ENCODE measurements around the gene GPR108. TPM values are rescaled to one million over a fixed set of nuclear protein-coding genes. Genes with fewer than 3 reads are reported as not detected.

Gene GPR108
- total RNA-seq, 1 experiment from 2014 or later, result 36.4 TPM

GRCh38 chr19:6774821-6775707, 37.7 kb upstream of the GPR108 start:
- no TSS peak for BruUV-seq (replicated peaks)
- POLR2A ChIA-PET (ENCODE audit: low non-redundant PET), result interaction anchor here (0.6 kb wide), 1 partner anchor 22 kb away, joined by 4 read pairs; no protein-coding TSS in a partner anchor

GRCh38 chr19:6773323-6773931, 36.0 kb upstream of the GPR108 start:
- Histone ChIP-seq H3K9me3 (ENCODE audit: low read depth, low read length, poor library complexity, severe bottlenecking) (no peaks in the 10 kb centered on the region), H3K36me3 (ENCODE audit: insufficient read depth, low read length, poor library complexity, severe bottlenecking) (peaks cover 3% of the 10 kb centered on the region), H3K4me1 (ENCODE audit: insufficient read depth, low read length, poor library complexity, severe bottlenecking) (peaks cover 12% of the 10 kb centered on the region), H3K27ac (ENCODE audit: low read depth, low read length, poor library complexity, severe bottlenecking) (peak overlapping the region; percentile 72), H3K4me3 (ENCODE audit: low read depth, low read length, poor library complexity, severe bottlenecking) (peak overlapping the region; percentile 92), H3K27me3 (replicated peaks; ENCODE audit: insufficient read depth, low read depth, low read length, poor library complexity) (no peaks in the 10 kb centered on the region)
- intact Hi-C loops (cut with micrococcal nuclease; ENCODE audit: unreplicated experiment), result no loop called here
- CTCF ChIA-PET, result no interaction called here
- no peak for TF ChIP-seq EZH2 (IDR thresholded peaks at IDR 0.05; ENCODE audit: borderline replicate concordance, low read depth, low read length, poor library complexity, severe bottlenecking)
- TF ChIP-seq CTCF (conservative IDR thresholded peaks at IDR 0.05; ENCODE audit: low read depth, low read length), result no peak
- no TSS peak for BruUV-seq (replicated peaks)
- POLR2A ChIA-PET (ENCODE audit: low non-redundant PET), result no interaction called here
- DNase-seq (ENCODE audit: low spot score), result peak; percentile 89

More at GRCh38 chr19:6774821-6775707, 37.7 kb upstream of the GPR108 start:
- CTCF ChIA-PET, result no interaction called here
- Histone ChIP-seq H3K9me3 (ENCODE audit: low read depth, low read length, poor library complexity, severe bottlenecking) (no peaks in the 10 kb centered on the region), H3K4me3 (ENCODE audit: low read depth, low read length, poor library complexity, severe bottlenecking) (no peak overlapping the region), H3K4me1 (ENCODE audit: insufficient read depth, low read length, poor library complexity, severe bottlenecking) (peaks cover 25% of the 10 kb centered on the region), H3K27me3 (replicated peaks; ENCODE audit: insufficient read depth, low read depth, low read length, poor library complexity) (no peaks in the 10 kb centered on the region), H3K36me3 (ENCODE audit: insufficient read depth, low read length, poor library complexity, severe bottlenecking) (peaks cover 3% of the 10 kb centered on the region), H3K27ac (ENCODE audit: low read depth, low read length, poor library complexity, severe bottlenecking) (no peak overlapping the region)
- no peak for TF ChIP-seq CTCF (conservative IDR thresholded peaks at IDR 0.05; ENCODE audit: low read depth, low read length)
- intact Hi-C loops (cut with micrococcal nuclease; ENCODE audit: unreplicated experiment), result no loop called here
- DNase-seq (ENCODE audit: low spot score), result peak; percentile 60

- CTCF ChIA-PET, result interaction anchor here (1.2 kb wide), 1 partner anchor 91 kb away, joined by 3 read pairs; no protein-coding TSS in a partner anchor
Observed at GRCh38 chr19:6772866-6773322, 35.5 kb upstream of the GPR108 start.

More at GRCh38 chr19:6772866-6773322, 35.5 kb upstream of the GPR108 start:
- POLR2A ChIA-PET (ENCODE audit: low non-redundant PET), result no interaction called here
- BruUV-seq (replicated peaks), result no TSS peak
- H3K9me3 ChIP-seq (ENCODE audit: low read depth, low read length, poor library complexity, severe bottlenecking), result no peaks in the 10 kb centered on the region
- no peaks in the 10 kb centered on the region for H3K27me3 ChIP-seq (replicated peaks; ENCODE audit: insufficient read depth, low read depth, low read length, poor library complexity)
- H3K4me1 ChIP-seq (ENCODE audit: insufficient read depth, low read length, poor library complexity, severe bottlenecking), result peaks cover 12% of the 10 kb centered on the region
- peaks cover 3% of the 10 kb centered on the region for H3K36me3 ChIP-seq (ENCODE audit: insufficient read depth, low read length, poor library complexity, severe bottlenecking)
- H3K27ac ChIP-seq (ENCODE audit: low read depth, low read length, poor library complexity, severe bottlenecking), result peak overlapping the region; percentile 72
- intact Hi-C loops (cut with micrococcal nuclease; ENCODE audit: unreplicated experiment), result no loop called here
- TF ChIP-seq CTCF (conservative IDR thresholded peaks at IDR 0.05; ENCODE audit: low read depth, low read length) (no peak), EZH2 (IDR thresholded peaks at IDR 0.05; ENCODE audit: borderline replicate concordance, low read depth, low read length, poor library complexity, severe bottlenecking) (no peak)
- no peak for DNase-seq (ENCODE audit: low spot score)
- H3K4me3 ChIP-seq (ENCODE audit: low read depth, low read length, poor library complexity, severe bottlenecking), result peak overlapping the region; percentile 92
